HEK293T (cell line): ENCODE results near the gene ETV6.

Experiments used
- CTCF ChIA-PET: fragments of 350-600 bp; formaldehyde crosslinking; extraction: SDS; loops from one replicate; lab custom pipeline; 2021; ENCODE audit warnings: antibody characterized with exemption, inconsistent platforms; lab: Yijun Ruan, JAX
- POLR2A ChIA-PET: fragments of 350-600 bp; formaldehyde crosslinking; extraction: SDS; loops from one replicate; lab custom pipeline; 2020; ENCODE audit warnings: antibody characterized with exemption, inconsistent platforms; lab: Yijun Ruan, JAX
- DNase-seq: peaks from one replicate; pipeline ENCODE4 v3.0.0; 2012; ENCODE audit warnings: mixed read lengths; ENCODE audit errors: extremely low spot score
- ARNT ChIP-seq: fragments of 450-650 bp; IDR thresholded peaks from 2 replicates; pipeline ENCODE4 v1.6.1; 2017; ENCODE audit warnings: mild to moderate bottlenecking
- BHLHE40 ChIP-seq: fragments of 450-650 bp; IDR thresholded peaks from 2 replicates; pipeline ENCODE4 v1.6.1; 2016; ENCODE audit warnings: mild to moderate bottlenecking, moderate library complexity, borderline replicate concordance
- CTBP1 ChIP-seq: fragments of 450-650 bp; IDR thresholded peaks from 2 replicates; pipeline ENCODE4 v1.6.1; 2016; ENCODE audit warnings: borderline replicate concordance
- ELF4 ChIP-seq: fragments of 450-650 bp; IDR thresholded peaks from 2 replicates; pipeline ENCODE4 v1.6.1; 2017; ENCODE audit warnings: antibody characterized with exemption
- FOXA1 ChIP-seq: fragments of 450-650 bp; IDR thresholded peaks from 2 replicates; pipeline ENCODE4 v1.6.1; 2016; ENCODE audit warnings: mild to moderate bottlenecking
- FOXK2 ChIP-seq: fragments of 450-650 bp; IDR thresholded peaks from 2 replicates; pipeline ENCODE4 v1.6.1; 2016; ENCODE audit warnings: mild to moderate bottlenecking
- FOXM1 ChIP-seq: fragments of 450-650 bp; IDR thresholded peaks from 2 replicates; pipeline ENCODE4 v1.6.1; 2017; ENCODE audit warnings: mild to moderate bottlenecking, borderline replicate concordance
- HDGF ChIP-seq: fragments of 450-650 bp; IDR thresholded peaks from 2 replicates; pipeline ENCODE4 v1.6.1; 2017; ENCODE audit warnings: antibody characterized with exemption, borderline replicate concordance
- L3MBTL2 ChIP-seq: fragments of 450-650 bp; conservative IDR thresholded peaks from 2 replicates; pipeline ENCODE4 v1.6.1; 2016; ENCODE audit warnings: mild to moderate bottlenecking
- LEF1 ChIP-seq: fragments of 450-650 bp; IDR thresholded peaks from 2 replicates; pipeline ENCODE4 v1.6.1; 2017; ENCODE audit warnings: mild to moderate bottlenecking, borderline replicate concordance
- NFRKB ChIP-seq: fragments of 450-650 bp; IDR thresholded peaks from 2 replicates; pipeline ENCODE4 v1.6.1; 2016; ENCODE audit warnings: mild to moderate bottlenecking, moderate library complexity
- PKNOX1 ChIP-seq: fragments of 450-650 bp; IDR thresholded peaks from 2 replicates; pipeline ENCODE4 v1.6.1; 2016
- SP1 ChIP-seq: fragments of 450-650 bp; IDR thresholded peaks from 2 replicates; pipeline ENCODE4 v1.6.1; 2017
- SUZ12 ChIP-seq: fragments of 450-650 bp; IDR thresholded peaks from 2 replicates; pipeline ENCODE4 v1.6.1; 2016; ENCODE audit warnings: mild to moderate bottlenecking
- TARDBP ChIP-seq: fragments of 450-650 bp; IDR thresholded peaks from 2 replicates; pipeline ENCODE4 v1.6.1; 2016
- ZNF384 ChIP-seq: fragments of 450-650 bp; IDR thresholded peaks from 2 replicates; pipeline ENCODE4 v1.6.1; 2016

The ETV6 gene

DNA sequence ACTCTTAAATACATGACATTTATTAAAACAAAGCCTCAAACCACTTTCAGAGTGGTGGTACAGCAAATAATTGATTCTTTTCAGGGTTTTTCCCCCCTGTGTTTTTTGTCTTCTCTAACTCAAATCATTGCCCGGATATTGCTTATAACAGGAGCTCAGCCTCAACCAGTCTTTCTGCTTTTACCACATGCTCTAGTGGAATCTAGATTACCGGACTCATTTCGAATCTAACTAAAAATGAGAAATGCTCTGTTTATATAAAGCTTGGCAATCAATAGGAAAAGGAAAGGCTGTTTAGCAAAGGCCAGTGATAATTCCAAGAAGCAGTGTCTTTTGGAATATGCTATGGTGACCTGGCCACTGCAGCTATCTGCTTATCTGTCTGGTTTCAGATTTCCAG lies 161.5 kb downstream of the ETV6 start:
- no peak for DNase-seq
- ChIA-PET POLR2A (no interaction called here), CTCF (no interaction called here)
- TF ChIP-seq NFRKB (no peak), LEF1 (no peak), ARNT (no peak), FOXM1 (no peak), L3MBTL2 (no peak), FOXA1 (no peak), ELF4 (no peak), ZNF384 (no peak), SUZ12 (no peak), SP1 (no peak), FOXK2 (no peak), BHLHE40 (no peak), HDGF (no peak)

DNA sequence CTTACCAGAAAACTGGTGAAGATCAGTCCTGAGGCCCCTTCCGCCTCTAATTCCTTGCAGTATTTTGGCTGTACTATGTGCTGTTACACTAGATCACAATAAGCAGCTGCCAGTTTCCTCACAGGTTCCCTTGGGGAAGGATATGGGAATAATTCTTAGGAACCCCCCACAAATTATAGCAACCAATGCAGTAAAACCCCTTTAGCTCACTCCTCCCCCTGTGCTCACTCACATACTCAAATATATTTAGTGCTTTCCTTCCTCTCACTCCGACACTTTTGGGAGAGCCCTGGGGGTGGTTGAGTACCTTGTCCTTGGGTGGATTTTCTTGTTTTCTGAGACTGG lies 162.7 kb downstream of the ETV6 start:
- TF ChIP-seq LEF1 = no peak
- no peak for TF ChIP-seq FOXA1
- no peak for TF ChIP-seq NFRKB
- no peak for TF ChIP-seq FOXK2
- no peak for TF ChIP-seq L3MBTL2
- TF ChIP-seq ARNT = no peak
- TF ChIP-seq SUZ12 = no peak
- TF ChIP-seq CTBP1 = no peak
- TF ChIP-seq BHLHE40 = no peak
- no peak for TF ChIP-seq FOXM1
- TF ChIP-seq SP1 = no peak
- no peak for TF ChIP-seq ZNF384
- no peak for TF ChIP-seq HDGF
- TF ChIP-seq TARDBP = no peak
- no peak for TF ChIP-seq ELF4
- TF ChIP-seq PKNOX1 = no peak
- no peak for DNase-seq
- POLR2A ChIA-PET = no interaction called here
- CTCF ChIA-PET = interaction anchor here (0.6 to 0.9 kb wide), 2 partner anchors 13 to 18 kb away, joined by 3 read pairs; no protein-coding TSS in a partner anchor

DNA sequence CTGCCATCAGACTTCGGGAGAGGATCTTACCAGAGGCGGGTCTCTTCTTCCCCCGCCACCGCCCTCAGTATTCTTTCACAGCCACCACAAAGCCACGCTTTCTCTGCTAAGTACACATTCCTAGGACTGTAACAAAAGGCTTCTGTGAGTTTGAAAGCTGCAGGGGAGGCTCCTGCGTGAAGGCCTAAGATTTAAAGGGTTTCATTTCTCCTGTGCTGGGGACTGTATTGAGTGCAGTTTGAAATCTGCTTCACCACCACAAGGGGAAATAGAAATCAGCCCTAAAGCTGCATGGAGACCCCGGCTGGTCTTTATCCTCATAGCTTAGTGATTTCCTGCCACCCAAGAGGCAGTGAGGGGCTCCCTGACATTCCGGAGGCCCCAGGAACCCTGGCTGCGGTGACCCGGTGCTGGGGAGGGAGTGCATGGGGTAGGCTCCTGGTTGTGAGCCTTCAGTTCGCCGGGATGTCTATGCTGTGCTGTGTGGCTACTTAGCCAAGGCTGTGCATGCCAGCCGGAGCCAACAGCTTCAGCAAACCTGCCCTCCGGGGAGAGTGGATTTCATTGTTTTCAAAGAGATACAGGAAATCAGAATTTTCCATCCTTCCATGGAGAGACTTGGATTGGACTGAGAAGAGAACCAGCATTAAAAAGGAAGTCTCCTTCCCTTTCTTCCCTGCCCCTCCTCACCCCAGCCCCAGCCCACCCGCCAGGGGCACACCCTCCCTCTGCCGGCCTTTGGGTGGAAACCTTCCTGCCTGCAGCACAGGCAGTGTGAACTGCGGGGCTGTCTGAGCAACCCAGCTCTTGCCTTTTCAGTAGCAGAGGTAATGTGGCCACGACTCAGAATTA lies 163.3 kb downstream of the ETV6 start:
- TF ChIP-seq NFRKB (no peak), ARNT (no peak), PKNOX1 (no peak), FOXK2 (no peak), TARDBP (no peak), FOXM1 (no peak), FOXA1 (no peak), SP1 (no peak), SUZ12 (no peak), BHLHE40 (no peak), HDGF (no peak), L3MBTL2 (no peak), ELF4 (no peak), ZNF384 (no peak), CTBP1 (no peak)
- no peak for DNase-seq
- ChIA-PET POLR2A (no interaction called here), CTCF (interaction anchor here (0.5 to 0.6 kb wide), 2 partner anchors 13 to 18 kb away, joined by 3 to 5 read pairs; no protein-coding TSS in a partner anchor)

GRCh38 chr12:11813438-11813813 lies 164.0 kb downstream of the ETV6 start:
- ChIA-PET POLR2A (no interaction called here), CTCF (no interaction called here)
- TF ChIP-seq NFRKB (no peak), ARNT (no peak), ZNF384 (no peak)
- no peak for DNase-seq

DNA sequence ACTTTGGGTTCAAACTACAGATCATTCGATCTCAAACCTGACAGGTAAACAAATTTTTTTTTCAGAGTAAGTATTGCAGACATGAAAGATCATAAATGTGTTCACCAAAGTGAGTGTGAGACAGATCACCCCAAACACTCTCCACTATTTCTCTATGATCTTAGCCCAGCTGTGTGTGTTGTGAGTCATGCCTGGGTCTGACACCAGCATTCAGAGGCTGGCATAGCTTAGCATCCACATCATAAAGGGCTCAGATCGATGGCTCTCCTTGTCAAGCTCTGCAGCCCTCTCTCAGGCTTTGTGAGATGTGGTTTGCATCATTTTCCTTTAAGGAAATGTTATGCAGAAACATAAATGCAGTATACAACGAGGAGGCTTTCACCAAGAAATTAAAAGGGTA lies 164.9 kb downstream of the ETV6 start:
- CTCF ChIA-PET = no interaction called here
- TF ChIP-seq SP1 = no peak
- TF ChIP-seq CTBP1 = no peak
- TF ChIP-seq ARNT = no peak
- no peak for TF ChIP-seq FOXA1
- no peak for TF ChIP-seq HDGF
- no peak for DNase-seq
- POLR2A ChIA-PET = no interaction called here

- TF ChIP-seq NFRKB (no peak), CTBP1 (no peak), ELF4 (no peak), TARDBP (no peak), LEF1 (no peak), PKNOX1 (no peak), SUZ12 (no peak), SP1 (no peak), FOXM1 (no peak), BHLHE40 (no peak), ARNT (no peak), FOXK2 (no peak), L3MBTL2 (no peak)
- POLR2A ChIA-PET = no interaction called here
- CTCF ChIA-PET = no interaction called here
- no peak for DNase-seq
Observed at GRCh38 chr12:11815397-11815796, 165.9 kb downstream of the ETV6 start.
